ENCODE measurements around the gene IFI44.

GRCh38 chr1:78678324-78678723, 28.7 kb downstream of the IFI44 start:
- TF ChIP-seq CTCF (conservative IDR thresholded peaks at IDR 0.05; ENCODE audit: low read length) (no peak), EZH2phosphoT487 (IDR thresholded peaks at IDR 0.05; ENCODE audit: borderline replicate concordance, low read depth, low read length) (no peak)

Data from OCI-LY7 (cell line).